Measurements from ENCODE around the gene GBP3. TPM values are rescaled to one million over a fixed set of nuclear protein-coding genes. Genes with fewer than 3 reads are reported as not detected.
A peak's percentile ranks its signal among the peaks of the same experiment; 100 is the strongest.
"Not testable (repeated sequence)": the region's sequence is repeated elsewhere in the genome, so short reads cannot be mapped to it uniquely, and the experiment has no call there.

Gene GBP3
- total RNA-seq, 1 experiment from 2014 or later = 0.48 TPM

DNA sequence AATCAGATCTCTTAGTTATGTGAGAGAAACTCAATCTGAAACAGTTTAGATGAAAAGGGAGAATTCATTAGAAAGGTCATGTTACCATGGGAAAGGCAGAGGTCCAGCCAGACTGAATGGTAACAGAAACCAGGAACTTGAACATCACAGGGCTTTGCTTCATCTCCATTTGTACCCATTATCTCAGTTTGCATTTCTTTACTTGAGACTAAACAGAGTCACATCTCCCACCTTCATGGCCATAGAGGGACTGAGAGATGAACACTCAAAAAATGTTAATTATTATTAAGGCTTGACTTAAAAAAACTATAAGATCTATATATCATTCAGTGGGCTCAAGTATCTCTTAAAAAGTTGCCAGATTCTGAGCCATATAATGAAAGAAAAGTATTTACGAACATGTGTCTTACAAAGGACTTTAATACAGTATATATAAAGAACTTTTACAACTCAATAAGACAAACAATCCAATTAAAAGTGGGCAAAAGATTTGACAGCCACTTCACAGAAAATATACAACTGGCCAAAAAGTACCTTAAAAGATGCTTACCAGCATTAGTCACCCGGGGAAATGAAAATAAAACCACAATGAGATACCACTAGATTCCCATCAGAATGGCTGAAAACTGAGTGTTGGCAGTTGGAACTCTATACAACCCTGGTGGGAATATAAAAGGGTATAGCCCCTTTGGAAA lies 43.5 kb downstream of the GBP3 start:
- no peaks in the 10 kb centered on the region for H3K4me1 Mint-ChIP-seq (ENCODE audit: low read depth, unreplicated experiment)
- H3K27ac Mint-ChIP-seq (ENCODE audit: unreplicated experiment) = peak overlapping the region; percentile 55
- H3K36me3 Mint-ChIP-seq (ENCODE audit: insufficient read depth, unreplicated experiment) = peaks cover 28% of the 10 kb centered on the region
- intact Hi-C loops (cut with micrococcal nuclease; ENCODE audit: unreplicated experiment) = no loop called here
- DNase-seq = no peak
- CTCF ChIA-PET = no interaction called here
- H3K9me3 ChIP-seq = no peaks in the 10 kb centered on the region
- POLR2A ChIA-PET = no interaction called here
- no peaks in the 10 kb centered on the region for H3K27me3 ChIP-seq (replicated peaks; ENCODE audit: control insufficient read depth, insufficient read depth, low read length)
- H3K9me3 Mint-ChIP-seq (ENCODE audit: unreplicated experiment) = no peaks in the 10 kb centered on the region
- H3K4me3 Mint-ChIP-seq (ENCODE audit: unreplicated experiment) = no peak overlapping the region
- TF ChIP-seq, protein P1, sequence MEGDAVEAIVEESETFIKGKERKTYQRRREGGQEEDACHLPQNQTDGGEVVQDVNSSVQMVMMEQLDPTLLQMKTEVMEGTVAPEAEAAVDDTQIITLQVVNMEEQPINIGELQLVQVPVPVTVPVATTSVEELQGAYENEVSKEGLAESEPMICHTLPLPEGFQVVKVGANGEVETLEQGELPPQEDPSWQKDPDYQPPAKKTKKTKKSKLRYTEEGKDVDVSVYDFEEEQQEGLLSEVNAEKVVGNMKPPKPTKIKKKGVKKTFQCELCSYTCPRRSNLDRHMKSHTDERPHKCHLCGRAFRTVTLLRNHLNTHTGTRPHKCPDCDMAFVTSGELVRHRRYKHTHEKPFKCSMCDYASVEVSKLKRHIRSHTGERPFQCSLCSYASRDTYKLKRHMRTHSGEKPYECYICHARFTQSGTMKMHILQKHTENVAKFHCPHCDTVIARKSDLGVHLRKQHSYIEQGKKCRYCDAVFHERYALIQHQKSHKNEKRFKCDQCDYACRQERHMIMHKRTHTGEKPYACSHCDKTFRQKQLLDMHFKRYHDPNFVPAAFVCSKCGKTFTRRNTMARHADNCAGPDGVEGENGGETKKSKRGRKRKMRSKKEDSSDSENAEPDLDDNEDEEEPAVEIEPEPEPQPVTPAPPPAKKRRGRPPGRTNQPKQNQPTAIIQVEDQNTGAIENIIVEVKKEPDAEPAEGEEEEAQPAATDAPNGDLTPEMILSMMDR (IDR thresholded peaks at IDR 0.05; ENCODE audit: insufficient read depth in 1 of 2, low read depth in 1 of 2, low read length in 1 of 2, severe bottlenecking in 1 of 2, unreplicated experiment in 1 of 2) = no peak
- no peaks in the 10 kb centered on the region for H3K4me1 ChIP-seq
- H3K4me3 ChIP-seq (ENCODE audit: low read depth, low read length) = no peak overlapping the region
- no TSS peak for BruUV-seq (replicated peaks)
- no peaks in the 10 kb centered on the region for H3K27me3 Mint-ChIP-seq (ENCODE audit: insufficient read depth, unreplicated experiment)
- H3K36me3 ChIP-seq (ENCODE audit: control insufficient read depth, insufficient read depth, low read length) = no peaks in the 10 kb centered on the region

DNA sequence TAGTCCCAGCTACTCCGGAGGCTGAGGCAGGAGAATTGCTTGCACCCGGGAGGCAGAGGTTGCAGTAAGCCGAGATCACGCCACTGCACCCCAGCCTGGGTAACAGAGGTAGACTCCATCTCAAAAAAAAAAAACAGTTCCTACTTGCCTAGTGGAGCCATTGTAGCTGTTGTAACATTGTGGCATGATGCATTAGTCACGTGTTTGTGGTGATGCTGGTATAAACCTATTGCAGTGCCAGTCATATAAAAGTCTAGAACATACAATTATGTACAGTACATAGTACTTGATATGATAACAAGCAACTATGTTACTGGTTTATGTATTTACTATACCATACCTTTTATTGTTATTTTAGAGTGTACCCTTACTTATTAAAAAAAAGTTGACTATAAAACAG lies 46.4 kb downstream of the GBP3 start:
- Mint-ChIP-seq H3K27ac (ENCODE audit: unreplicated experiment) (no peak overlapping the region), H3K4me1 (ENCODE audit: low read depth, unreplicated experiment) (no peaks in the 10 kb centered on the region), H3K36me3 (ENCODE audit: insufficient read depth, unreplicated experiment) (peaks cover 15% of the 10 kb centered on the region), H3K27me3 (ENCODE audit: insufficient read depth, unreplicated experiment) (no peaks in the 10 kb centered on the region), H3K4me3 (ENCODE audit: unreplicated experiment) (no peak overlapping the region), H3K9me3 (ENCODE audit: unreplicated experiment) (no peaks in the 10 kb centered on the region)
- intact Hi-C loops (cut with micrococcal nuclease; ENCODE audit: unreplicated experiment) = no loop called here
- no peak for DNase-seq
- TF ChIP-seq, protein P1 (IDR thresholded peaks at IDR 0.05; ENCODE audit: insufficient read depth in 1 of 2, low read depth in 1 of 2, low read length in 1 of 2, severe bottlenecking in 1 of 2, unreplicated experiment in 1 of 2) = no peak
- Histone ChIP-seq H3K9me3 (no peaks in the 10 kb centered on the region), H3K4me1 (no peaks in the 10 kb centered on the region), H3K36me3 (ENCODE audit: control insufficient read depth, insufficient read depth, low read length) (no peaks in the 10 kb centered on the region), H3K4me3 (ENCODE audit: low read depth, low read length) (no peak overlapping the region), H3K27me3 (replicated peaks; ENCODE audit: control insufficient read depth, insufficient read depth, low read length) (no peaks in the 10 kb centered on the region)
- ChIA-PET POLR2A (no interaction called here), CTCF (no interaction called here)
- BruUV-seq (replicated peaks) = no TSS peak

DNA sequence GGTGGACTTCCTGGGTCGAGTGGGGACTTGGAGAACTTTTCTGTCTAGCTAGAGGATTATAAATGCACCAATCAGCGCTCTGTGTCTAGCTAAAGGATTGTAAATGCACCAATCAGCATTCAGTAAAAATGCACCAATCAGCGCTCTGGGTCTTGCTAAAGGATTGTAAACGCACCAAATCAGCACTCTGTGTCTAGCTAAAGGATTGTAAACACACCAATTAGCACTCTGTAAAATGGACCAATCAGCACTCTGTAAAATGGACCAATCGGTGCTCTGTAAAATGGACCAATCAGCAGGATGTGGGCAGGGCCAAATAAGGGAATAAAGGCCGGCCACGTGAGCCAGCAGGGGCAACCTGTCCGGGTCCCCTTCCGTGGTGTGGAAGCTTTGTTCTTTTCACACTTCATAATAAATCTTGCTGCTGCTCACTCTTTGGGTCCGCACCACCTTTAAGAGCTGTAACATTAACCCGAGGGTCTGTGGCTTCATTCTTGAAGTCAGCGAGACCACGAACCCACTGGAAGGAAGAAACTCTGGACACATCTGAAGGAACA lies 48.0 kb downstream of the GBP3 start:
- CTCF ChIA-PET = not testable (repeated sequence)

More for the DNA sequence above, 48.0 kb downstream of the GBP3 start:
- DNase-seq; H3K36me3 ChIP-seq (ENCODE audit: control insufficient read depth, insufficient read depth, low read length); BruUV-seq (replicated peaks); H3K4me3 ChIP-seq (ENCODE audit: low read depth, low read length); H3K4me1 Mint-ChIP-seq (ENCODE audit: low read depth, unreplicated experiment); H3K4me3 Mint-ChIP-seq (ENCODE audit: unreplicated experiment); H3K9me3 ChIP-seq; H3K27ac Mint-ChIP-seq (ENCODE audit: unreplicated experiment); POLR2A ChIA-PET; H3K9me3 Mint-ChIP-seq (ENCODE audit: unreplicated experiment); H3K27me3 Mint-ChIP-seq (ENCODE audit: insufficient read depth, unreplicated experiment); H3K4me1 ChIP-seq; intact Hi-C loops (cut with micrococcal nuclease; ENCODE audit: unreplicated experiment); H3K27me3 ChIP-seq (replicated peaks; ENCODE audit: control insufficient read depth, insufficient read depth, low read length): not testable (repeated sequence)
- H3K36me3 Mint-ChIP-seq (ENCODE audit: insufficient read depth, unreplicated experiment) = peaks cover 13% of the 10 kb centered on the region
